BLaER1 (cell line): ENCODE data around the gene BRD3.
A peak's percentile ranks its signal among the peaks of the same experiment; 100 is the strongest.

ENCODE experiments used
- H3K27ac ChIP-seq: shearing (Covaris generic); formaldehyde crosslinking; 2 replicates; pipeline ENCODE4 v1.8.1; 2022
- H3K27me3 ChIP-seq: shearing (Covaris generic); formaldehyde crosslinking; 2 replicates; pipeline ENCODE4 v1.8.1; 2022
- H3K36me3 ChIP-seq: shearing (Covaris generic); formaldehyde crosslinking; 2 replicates; pipeline ENCODE4 v1.8.1; 2022
- H3K4me1 ChIP-seq: shearing (Covaris generic); formaldehyde crosslinking; 2 replicates; pipeline ENCODE4 v1.8.1; 2022
- H3K4me2 ChIP-seq: shearing (Covaris generic); formaldehyde crosslinking; 2 replicates; pipeline ENCODE4 v1.8.1; 2022
- H3K4me3 ChIP-seq: shearing (Covaris generic); formaldehyde crosslinking; 2 replicates; pipeline ENCODE4 v1.8.1; 2022
- H3K9ac ChIP-seq: shearing (Covaris generic); formaldehyde crosslinking; 2 replicates; pipeline ENCODE4 v1.8.1; 2022
- H3K9me3 ChIP-seq: shearing (Covaris generic); formaldehyde crosslinking; 2 replicates; pipeline ENCODE4 v1.8.1; 2022
- H4K20me1 ChIP-seq: shearing (Covaris generic); formaldehyde crosslinking; 2 replicates; pipeline ENCODE4 v1.8.1; 2022
- Cebpa-rat ChIP-seq: shearing (Covaris generic); IDR thresholded peaks from 2 replicates; pipeline ENCODE4 v1.8.1; 2022

Gene BRD3

GRCh38 chr9:134055981-134056461, 11.8 kb downstream of the BRD3 start:
- H3K9me3 ChIP-seq: no peaks in the 10 kb centered on the region
- H3K36me3 ChIP-seq: peaks cover 49% of the 10 kb centered on the region
- H3K9ac ChIP-seq: 0 out of 2 replicates have a peak overlapping the region, but pooled peaks have one; percentile 4
- H3K27ac ChIP-seq: peak overlapping the region; percentile 41; the same call in 1 of the 2 replicates
- H3K4me3 ChIP-seq: no peak overlapping the region
- peaks cover 90% of the 10 kb centered on the region for H3K4me1 ChIP-seq
- H3K4me2 ChIP-seq: peak overlapping the region; percentile 90
- no peaks in the 10 kb centered on the region for H3K27me3 ChIP-seq
- H4K20me1 ChIP-seq: peaks cover 100% of the 10 kb centered on the region
- TF ChIP-seq Cebpa-rat: no peak

- no peak overlapping the region for H3K4me3 ChIP-seq
- H4K20me1 ChIP-seq: peaks cover 100% of the 10 kb centered on the region
- peaks cover 57% of the 10 kb centered on the region for H3K36me3 ChIP-seq
- H3K9ac ChIP-seq: peak overlapping the region; percentile 63
- no peak for TF ChIP-seq Cebpa-rat
- H3K4me1 ChIP-seq: peaks cover 82% of the 10 kb centered on the region
- H3K4me2 ChIP-seq: peak overlapping the region; percentile 90
- H3K27ac ChIP-seq: peak overlapping the region; percentile 41
- no peaks in the 10 kb centered on the region for H3K27me3 ChIP-seq
- H3K9me3 ChIP-seq: no peaks in the 10 kb centered on the region
These were observed 12.7 kb downstream of the BRD3 start for GRCh38 chr9:134054891-134055811.

- Histone ChIP-seq H3K36me3 (peaks cover 67% of the 10 kb centered on the region), H3K27ac (peak overlapping the region; percentile 68), H3K9ac (peak overlapping the region; percentile 63), H4K20me1 (peaks cover 100% of the 10 kb centered on the region), H3K4me2 (peak overlapping the region; percentile 90), H3K4me3 (no peak overlapping the region), H3K9me3 (no peaks in the 10 kb centered on the region), H3K27me3 (no peaks in the 10 kb centered on the region), H3K4me1 (peaks cover 72% of the 10 kb centered on the region)
- TF ChIP-seq Cebpa-rat: no peak
These were observed 13.7 kb downstream of the BRD3 start for GRCh38 chr9:134053941-134054761.

DNA sequence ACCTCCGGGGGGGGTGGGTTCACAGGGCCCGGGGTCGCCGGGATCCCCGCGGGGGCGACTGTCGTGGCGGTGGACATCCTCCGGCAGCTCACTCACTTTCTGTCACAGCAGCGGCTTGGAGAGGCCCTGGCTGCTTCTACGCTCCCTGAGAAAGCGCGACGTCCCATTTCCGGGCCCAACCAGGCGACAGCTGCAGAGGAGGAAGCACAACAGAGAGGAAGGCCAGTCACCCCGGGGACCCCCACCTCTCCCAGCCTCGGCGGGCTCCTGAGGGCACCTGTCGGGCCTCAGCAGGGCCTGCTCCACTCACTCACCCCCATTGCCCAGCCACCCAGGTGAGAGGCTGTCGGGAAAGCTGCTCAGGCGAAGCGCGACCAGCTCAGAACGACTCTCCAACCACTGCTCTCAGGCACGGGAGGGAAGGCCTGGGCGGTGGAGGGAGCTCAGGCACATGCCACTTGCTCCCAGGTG, 14.4 kb downstream of the BRD3 start:
- peak overlapping the region; percentile 48; the same call in 1 of the 2 replicates for H3K4me3 ChIP-seq
- no peaks in the 10 kb centered on the region for H3K9me3 ChIP-seq
- H3K36me3 ChIP-seq: peaks cover 74% of the 10 kb centered on the region
- H3K4me1 ChIP-seq: peaks cover 64% of the 10 kb centered on the region
- peak overlapping the region; percentile 68 for H3K27ac ChIP-seq
- H4K20me1 ChIP-seq: peaks cover 100% of the 10 kb centered on the region
- H3K27me3 ChIP-seq: no peaks in the 10 kb centered on the region
- H3K9ac ChIP-seq: peak overlapping the region; percentile 63
- no peak for TF ChIP-seq Cebpa-rat
- peak overlapping the region; percentile 90 for H3K4me2 ChIP-seq

- Histone ChIP-seq H4K20me1 (peaks cover 100% of the 10 kb centered on the region), H3K9ac (peak overlapping the region; percentile 63), H3K27me3 (no peaks in the 10 kb centered on the region), H3K36me3 (peaks cover 74% of the 10 kb centered on the region), H3K27ac (peak overlapping the region; percentile 68), H3K9me3 (no peaks in the 10 kb centered on the region), H3K4me1 (peaks cover 59% of the 10 kb centered on the region), H3K4me2 (peak overlapping the region; percentile 90), H3K4me3 (peak overlapping the region; percentile 48)
- TF ChIP-seq Cebpa-rat: no peak
These were observed 14.9 kb downstream of the BRD3 start for GRCh38 chr9:134052941-134053340.

- Histone ChIP-seq H4K20me1 (peaks cover 100% of the 10 kb centered on the region), H3K27ac (peak overlapping the region; percentile 68), H3K27me3 (no peaks in the 10 kb centered on the region), H3K4me1 (peaks cover 55% of the 10 kb centered on the region), H3K4me3 (peak overlapping the region; percentile 48), H3K9me3 (no peaks in the 10 kb centered on the region), H3K4me2 (peak overlapping the region; percentile 90), H3K9ac (peak overlapping the region; percentile 63), H3K36me3 (peaks cover 74% of the 10 kb centered on the region)
- TF ChIP-seq Cebpa-rat: no peak
These were observed 15.3 kb downstream of the BRD3 start for GRCh38 chr9:134052491-134052890.

DNA sequence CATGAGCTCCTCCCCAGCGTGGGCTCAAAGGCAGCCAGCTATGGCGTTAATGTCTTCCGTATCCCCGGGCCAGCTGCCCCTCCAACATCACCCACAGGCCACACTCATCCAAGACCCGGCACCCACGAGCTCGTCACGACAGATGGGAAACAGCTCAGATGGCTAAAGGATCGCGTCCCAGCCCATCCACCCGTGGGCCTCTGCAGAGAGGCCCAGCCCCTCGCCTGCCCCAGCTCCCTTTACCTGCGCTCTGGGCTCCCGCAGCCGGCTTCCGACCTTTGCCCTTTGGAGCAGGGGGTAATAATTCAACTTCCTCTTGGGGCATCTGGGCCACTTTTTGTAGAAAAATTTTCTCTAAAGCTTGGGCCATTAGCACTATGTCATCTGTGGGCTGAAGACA, 16.5 kb downstream of the BRD3 start:
- Histone ChIP-seq H3K36me3 (peaks cover 78% of the 10 kb centered on the region), H3K27me3 (no peaks in the 10 kb centered on the region), H3K4me1 (peaks cover 43% of the 10 kb centered on the region), H3K4me2 (no peak overlapping the region), H3K9ac (no peak overlapping the region), H3K27ac (no peak overlapping the region), H3K4me3 (no peak overlapping the region), H3K9me3 (no peaks in the 10 kb centered on the region), H4K20me1 (peaks cover 100% of the 10 kb centered on the region)
- no peak for TF ChIP-seq Cebpa-rat

DNA sequence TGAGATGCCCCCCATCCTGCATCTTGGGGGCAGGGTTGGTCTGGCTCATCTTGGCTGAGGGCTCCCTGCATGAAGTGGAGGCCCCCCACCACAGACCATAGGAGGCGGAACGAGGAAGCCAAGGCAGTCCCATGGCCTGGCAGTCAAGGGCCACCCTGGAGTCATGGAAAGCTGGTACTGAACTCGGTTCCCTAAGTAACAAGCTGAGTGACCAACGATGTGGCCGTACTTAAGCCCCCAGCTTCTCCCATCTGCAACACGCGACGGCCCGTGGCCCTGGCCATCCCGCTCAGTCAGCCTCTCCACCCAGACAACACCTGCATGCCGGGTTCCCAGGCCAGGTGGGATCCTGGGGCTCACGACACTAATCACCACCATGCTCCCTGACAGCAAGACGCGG, 17.1 kb downstream of the BRD3 start:
- H3K36me3 ChIP-seq: peaks cover 83% of the 10 kb centered on the region
- no peaks in the 10 kb centered on the region for H3K27me3 ChIP-seq
- no peak overlapping the region for H3K9ac ChIP-seq
- H3K4me1 ChIP-seq: peaks cover 37% of the 10 kb centered on the region
- no peak for TF ChIP-seq Cebpa-rat
- no peaks in the 10 kb centered on the region for H3K9me3 ChIP-seq
- H3K27ac ChIP-seq: no peak overlapping the region
- peaks cover 100% of the 10 kb centered on the region for H4K20me1 ChIP-seq
- H3K4me2 ChIP-seq: no peak overlapping the region
- H3K4me3 ChIP-seq: no peak overlapping the region

DNA sequence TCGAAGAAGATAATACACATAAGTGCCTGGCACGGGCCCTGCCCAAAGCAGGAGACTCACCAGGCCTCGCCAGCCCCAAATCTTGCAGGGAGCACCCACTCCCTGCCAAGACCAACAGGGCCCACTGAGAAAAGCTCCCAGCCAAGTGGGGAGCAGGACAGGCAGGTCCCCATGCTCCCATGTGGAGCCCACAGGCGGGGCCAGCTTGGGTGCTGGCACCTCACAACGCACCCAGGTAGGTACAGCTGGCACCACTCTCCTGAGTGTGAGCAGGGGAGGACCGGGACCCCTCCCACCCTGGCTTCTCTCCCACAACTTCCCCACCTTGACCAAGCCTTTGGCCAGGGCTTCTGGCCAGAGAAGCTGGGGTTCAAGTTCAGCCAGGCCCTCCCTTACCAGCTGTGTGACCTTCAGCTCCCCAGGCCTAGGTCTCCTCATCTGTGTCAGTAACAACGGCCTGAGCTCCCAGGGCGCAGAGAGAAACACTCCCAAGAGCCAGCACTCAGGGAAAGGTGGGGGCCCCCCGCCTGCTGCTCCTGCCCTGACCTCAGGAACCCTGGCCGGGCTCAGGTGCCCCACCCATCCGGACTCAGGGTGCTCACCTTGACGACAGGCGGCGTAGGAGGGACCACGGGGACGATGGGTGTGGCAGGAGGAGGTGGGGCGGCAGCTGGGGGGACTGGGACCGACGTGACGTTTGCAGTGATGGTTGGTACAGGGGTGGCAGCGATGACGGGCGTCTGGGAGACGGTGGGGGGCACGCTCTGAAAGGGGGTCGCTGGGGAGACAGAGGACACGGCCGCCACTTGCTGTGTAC, 17.8 kb downstream of the BRD3 start:
- H3K4me3 ChIP-seq: no peak overlapping the region
- no peak overlapping the region for H3K27ac ChIP-seq
- no peaks in the 10 kb centered on the region for H3K27me3 ChIP-seq
- peaks cover 100% of the 10 kb centered on the region for H4K20me1 ChIP-seq
- H3K9ac ChIP-seq: no peak overlapping the region
- no peak overlapping the region for H3K4me2 ChIP-seq
- H3K36me3 ChIP-seq: peaks cover 83% of the 10 kb centered on the region
- TF ChIP-seq Cebpa-rat: no peak
- H3K9me3 ChIP-seq: no peaks in the 10 kb centered on the region
- peaks cover 30% of the 10 kb centered on the region for H3K4me1 ChIP-seq
